Loucy (cell line): Measurements from ENCODE around the gene CCR7.
A peak's percentile ranks its signal among the peaks of the same experiment; 100 is the strongest.

Experiments
- H2AFZ ChIP-seq: fragments of 200-600 bp; sonication (generic); 2 replicates; pipeline ENCODE4 v1.6.0; 2016; ENCODE audit warnings: antibody characterized with exemption, mild to moderate bottlenecking, low read length, moderate library complexity
- H3F3A ChIP-seq: fragments of 200-600 bp; 2 replicates; pipeline ENCODE4 v1.6.0; 2016; ENCODE audit warnings: antibody characterized with exemption, low read depth, mild to moderate bottlenecking
- H3K27me3 ChIP-seq: fragments of 200-600 bp; sonication (generic); 2 replicates; pipeline ENCODE4 v1.6.1; 2014; ENCODE audit warnings: low read length, mild to moderate bottlenecking; ENCODE audit not compliant: insufficient read depth, poor library complexity, severe bottlenecking
- H3K36me3 ChIP-seq: fragments of 200-600 bp; sonication (generic); 2 replicates; pipeline ENCODE4 v1.6.1; 2016; ENCODE audit warnings: low read length; ENCODE audit not compliant: insufficient read depth
- H3K4me1 ChIP-seq: fragments of 200-600 bp; sonication (generic); 2 replicates; pipeline ENCODE4 v1.5.1; 2014; ENCODE audit warnings: low read length, mild to moderate bottlenecking; ENCODE audit not compliant: insufficient read depth, poor library complexity, severe bottlenecking
- H3K4me2 ChIP-seq: fragments of 200-600 bp; sonication (generic); 2 replicates; pipeline ENCODE4 v1.6.0; 2014; ENCODE audit warnings: antibody characterized with exemption, low read length, low read depth, mild to moderate bottlenecking; ENCODE audit not compliant: poor library complexity, severe bottlenecking
- H3K4me3 ChIP-seq: fragments of 200-600 bp; sonication (generic); 2 replicates; pipeline ENCODE4 v1.5.1; 2014; ENCODE audit warnings: low read length, mild to moderate bottlenecking, mixed read lengths; ENCODE audit not compliant: poor library complexity, severe bottlenecking
- H3K79me2 ChIP-seq: fragments of 200-600 bp; sonication (generic); 2 replicates; pipeline ENCODE4 v1.6.1; 2014; ENCODE audit warnings: low read length; ENCODE audit not compliant: insufficient read depth
- H3K9ac ChIP-seq: fragments of 200-600 bp; sonication (generic); 2 replicates; pipeline ENCODE4 v1.6.0; 2014; ENCODE audit warnings: mild to moderate bottlenecking, low read depth, low read length, moderate library complexity; ENCODE audit not compliant: poor library complexity, severe bottlenecking
- H3K9me2 ChIP-seq: fragments of 200-600 bp; sonication (generic); replicated peaks from 2 replicates; pipeline ENCODE4 v1.6.1; 2016; ENCODE audit warnings: low read depth, low read length, mixed read lengths
- H3K9me3 ChIP-seq: fragments of 200-600 bp; sonication (generic); 2 replicates; pipeline ENCODE4 v1.6.1; 2014; ENCODE audit warnings: mild to moderate bottlenecking, antibody characterized with exemption, low read length, low read depth; ENCODE audit not compliant: insufficient read depth
- H4K20me1 ChIP-seq: fragments of 200-600 bp; sonication (generic); 2 replicates; pipeline ENCODE4 v1.6.0; 2014; ENCODE audit warnings: antibody characterized with exemption, low read length, mild to moderate bottlenecking; ENCODE audit not compliant: insufficient read depth, poor library complexity, severe bottlenecking
- CTCF ChIP-seq: fragments of 200-600 bp; sonication (generic); conservative IDR thresholded peaks from 2 replicates; pipeline ENCODE4 v1.5.1; 2014; ENCODE audit warnings: mild to moderate bottlenecking, antibody characterized with exemption, low read length
- EZH2phosphoT487 ChIP-seq: fragments of 200-600 bp; IDR thresholded peaks from 2 replicates; pipeline ENCODE4 v1.6.1; 2018; ENCODE audit warnings: antibody characterized with exemption, mild to moderate bottlenecking, moderate library complexity, borderline replicate concordance

The CCR7 gene

GRCh38 chr17:40561871-40562611 is 3.2 kb downstream of the CCR7 start:
- H4K20me1 ChIP-seq: no peaks in the 10 kb centered on the region
- H3F3A ChIP-seq: peaks cover 7% of the 10 kb centered on the region; the same call in 1 of the 2 replicates
- no peaks in the 10 kb centered on the region for H3K9me3 ChIP-seq
- peaks cover 90% of the 10 kb centered on the region for H3K4me1 ChIP-seq
- H3K9me2 ChIP-seq: no peaks in the 10 kb centered on the region
- H3K27me3 ChIP-seq: no peaks in the 10 kb centered on the region
- H3K4me2 ChIP-seq: peak overlapping the region; percentile 96
- peak overlapping the region; percentile 82 for H3K9ac ChIP-seq
- TF ChIP-seq EZH2phosphoT487: no peak
- TF ChIP-seq CTCF: peak; percentile 61
- no peaks in the 10 kb centered on the region for H3K36me3 ChIP-seq
- peaks cover 52% of the 10 kb centered on the region for H3K79me2 ChIP-seq
- no peak overlapping the region for H2AFZ ChIP-seq
- H3K4me3 ChIP-seq: peak overlapping the region; percentile 77

- H4K20me1 ChIP-seq: no peaks in the 10 kb centered on the region
- peaks cover 7% of the 10 kb centered on the region; the same call in 1 of the 2 replicates for H3F3A ChIP-seq
- H3K4me1 ChIP-seq: peaks cover 90% of the 10 kb centered on the region
- peak overlapping the region; percentile 55; the same call in 1 of the 2 replicates for H2AFZ ChIP-seq
- H3K4me3 ChIP-seq: peak overlapping the region; percentile 77
- H3K9me2 ChIP-seq: no peaks in the 10 kb centered on the region
- H3K27me3 ChIP-seq: no peaks in the 10 kb centered on the region
- H3K9me3 ChIP-seq: no peaks in the 10 kb centered on the region
- TF ChIP-seq CTCF (no peak), EZH2phosphoT487 (no peak)
- peak overlapping the region; percentile 82 for H3K9ac ChIP-seq
- H3K36me3 ChIP-seq: no peaks in the 10 kb centered on the region
- H3K79me2 ChIP-seq: peaks cover 52% of the 10 kb centered on the region
- H3K4me2 ChIP-seq: peak overlapping the region; percentile 96
Measured at GRCh38 chr17:40561294-40561870, 3.9 kb downstream of the CCR7 start.

GRCh38 chr17:40560592-40561293 is 4.5 kb downstream of the CCR7 start:
- Histone ChIP-seq H3K4me2 (peak overlapping the region; percentile 96), H3K27me3 (no peaks in the 10 kb centered on the region)

More at GRCh38 chr17:40560592-40561293, 4.5 kb downstream of the CCR7 start:
- H3K9me2 ChIP-seq: no peaks in the 10 kb centered on the region
- peak overlapping the region; percentile 82 for H3K9ac ChIP-seq
- H3K79me2 ChIP-seq: peaks cover 52% of the 10 kb centered on the region
- no peaks in the 10 kb centered on the region for H3K9me3 ChIP-seq
- H2AFZ ChIP-seq: peak overlapping the region; percentile 55
- no peaks in the 10 kb centered on the region for H4K20me1 ChIP-seq
- peak overlapping the region; percentile 77 for H3K4me3 ChIP-seq
- TF ChIP-seq EZH2phosphoT487: no peak
- no peak; the same call in 1 of the 2 replicates for TF ChIP-seq CTCF
- H3K4me1 ChIP-seq: peaks cover 83% of the 10 kb centered on the region
- H3F3A ChIP-seq: peaks cover 7% of the 10 kb centered on the region; the same call in 1 of the 2 replicates
- no peaks in the 10 kb centered on the region for H3K36me3 ChIP-seq
